GM19452 (cell line): ENCODE data around the gene DSCAM.
"Not testable (repeated sequence)": the region's sequence is repeated elsewhere in the genome, so short reads cannot be mapped to it uniquely, and the experiment has no call there.

ENCODE experiments used
- ATAC-seq: cut with Tn5 transposase; IDR thresholded peaks from one replicate; pipeline ENCODE4 v1.9.1; 2021; ENCODE audit not compliant: unreplicated experiment

DSCAM gene

GRCh38 chr21:40073642-40074041 lies 773.3 kb downstream of the DSCAM start:
- no peak for ATAC-seq

- ATAC-seq, result no peak
These were observed 776.1 kb downstream of the DSCAM start for GRCh38 chr21:40070871-40071270.

DNA sequence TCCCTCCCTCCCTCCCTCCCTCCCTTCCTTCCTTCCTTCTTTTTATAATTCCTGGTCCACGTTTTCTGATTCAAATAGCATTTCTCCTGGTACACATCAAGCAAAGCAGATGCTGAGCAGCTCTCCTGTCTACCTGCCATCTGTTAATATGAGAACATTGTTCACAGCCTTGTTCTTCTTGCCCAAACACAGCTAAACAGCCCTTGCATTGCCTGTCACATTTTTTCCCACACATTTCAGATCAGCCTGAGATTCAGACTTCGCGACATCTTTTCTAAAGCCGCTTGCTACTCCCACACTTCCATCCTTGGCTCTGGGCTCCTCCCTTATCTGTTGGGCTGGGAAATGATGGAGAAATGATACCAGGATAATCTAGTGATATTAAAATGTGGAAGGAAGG lies 779.2 kb downstream of the DSCAM start:
- ATAC-seq, result no peak

DNA sequence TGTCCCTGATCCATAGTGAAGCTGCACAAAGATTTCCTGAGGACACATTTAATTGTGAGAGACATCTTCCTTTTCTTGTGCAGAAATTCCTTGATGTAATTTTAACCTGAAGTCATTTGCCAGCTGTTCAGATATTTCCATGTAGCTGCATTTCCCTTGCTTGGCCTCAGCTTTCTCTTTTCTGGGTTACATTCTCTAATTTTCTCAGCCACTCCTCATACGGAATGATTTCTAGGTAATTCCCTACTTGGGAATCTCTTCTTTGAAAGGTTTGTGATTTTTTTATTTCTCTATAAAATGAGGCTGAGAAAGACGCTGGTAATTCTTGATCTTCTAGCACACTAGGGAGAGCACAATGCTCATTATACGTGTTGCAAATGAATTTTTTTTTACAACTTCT lies 780.7 kb downstream of the DSCAM start:
- no peak for ATAC-seq

GRCh38 chr21:40060083-40060677 lies 786.8 kb downstream of the DSCAM start:
- no peak for ATAC-seq

- no peak for ATAC-seq
These were observed 789.6 kb downstream of the DSCAM start for GRCh38 chr21:40057331-40057730.

- no peak for ATAC-seq
These were observed 790.9 kb downstream of the DSCAM start for GRCh38 chr21:40056031-40056430.

DNA sequence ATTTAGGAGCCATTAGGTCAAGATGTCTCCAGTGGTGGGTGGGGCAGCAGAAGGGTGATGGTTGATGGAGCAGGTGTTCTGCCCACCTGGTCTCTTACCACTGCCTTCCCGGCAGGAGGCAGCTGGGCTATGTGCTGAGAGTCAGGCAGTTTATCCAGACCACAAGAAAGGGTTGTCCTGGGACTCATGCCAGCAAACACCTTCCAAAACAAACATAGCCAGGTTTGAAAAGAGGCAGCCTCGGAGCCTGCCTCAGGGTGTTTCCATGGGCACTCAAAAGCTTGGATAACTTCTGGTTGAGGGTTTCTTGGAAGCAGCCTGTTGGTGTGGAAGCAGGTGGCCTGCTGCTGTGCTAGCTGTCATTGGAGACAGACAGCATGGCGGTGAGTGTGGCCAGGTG lies 792.6 kb downstream of the DSCAM start:
- ATAC-seq, result no peak

DNA sequence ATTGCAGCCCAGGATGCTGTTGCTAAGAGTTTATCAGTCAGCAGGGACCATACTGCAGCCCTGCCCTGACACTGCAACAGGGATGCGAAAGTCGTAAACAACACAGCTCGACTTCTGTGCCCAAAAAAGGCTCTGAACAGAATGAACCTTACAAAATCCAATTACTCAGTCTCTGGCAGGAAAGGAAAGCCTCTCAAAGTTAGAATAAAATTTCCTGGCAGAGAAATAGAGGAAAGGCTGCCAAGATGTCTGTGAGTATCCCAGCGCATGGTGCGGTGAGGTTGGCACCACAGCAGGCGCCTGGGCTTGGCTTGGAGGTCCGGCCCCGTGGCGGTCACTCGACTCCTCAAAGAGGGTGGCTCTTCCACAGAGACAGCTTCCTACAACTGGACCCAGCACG lies 794.0 kb downstream of the DSCAM start:
- ATAC-seq, result no peak

- ATAC-seq, result no peak
These were observed 794.7 kb downstream of the DSCAM start for GRCh38 chr21:40052276-40052675.

DNA sequence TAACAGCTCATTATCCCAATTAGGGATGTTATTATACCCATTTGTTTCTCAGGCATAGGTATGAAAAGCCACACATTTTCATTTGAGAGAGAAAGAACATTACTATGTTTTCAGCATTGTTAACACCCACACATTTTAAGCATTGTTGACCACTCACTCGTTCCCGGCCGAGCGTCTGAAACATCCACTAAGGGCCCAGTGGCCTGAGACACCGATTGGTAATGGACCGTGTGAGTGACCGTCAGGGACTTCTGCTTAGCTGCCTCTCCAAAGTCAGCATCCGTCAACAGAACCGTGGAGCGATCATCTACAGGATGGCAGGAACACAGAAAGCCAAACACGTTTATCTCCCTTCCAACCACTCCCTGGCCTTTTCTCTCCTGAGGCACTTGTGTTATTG lies 795.2 kb downstream of the DSCAM start:
- no peak for ATAC-seq

DNA sequence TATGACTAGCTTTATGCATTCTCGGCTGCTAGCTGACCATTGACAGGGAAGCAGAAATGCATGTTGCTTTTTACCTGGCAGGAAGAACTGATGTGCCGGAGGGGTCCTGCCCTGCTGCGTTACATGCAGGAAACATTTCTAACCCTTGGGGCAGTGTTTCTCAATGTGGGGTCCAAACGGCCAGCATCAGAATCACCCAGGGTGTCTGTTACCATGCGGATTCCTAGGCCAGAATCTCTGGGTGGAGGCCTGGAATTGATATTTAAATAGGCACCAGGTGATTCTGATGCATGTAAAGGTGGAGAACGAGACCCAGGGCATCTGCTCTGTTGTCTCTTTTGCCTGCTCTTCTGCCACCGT lies 797.0 kb downstream of the DSCAM start:
- no peak for ATAC-seq

- ATAC-seq, result no peak
These were observed 797.7 kb downstream of the DSCAM start for GRCh38 chr21:40049031-40049930.

DNA sequence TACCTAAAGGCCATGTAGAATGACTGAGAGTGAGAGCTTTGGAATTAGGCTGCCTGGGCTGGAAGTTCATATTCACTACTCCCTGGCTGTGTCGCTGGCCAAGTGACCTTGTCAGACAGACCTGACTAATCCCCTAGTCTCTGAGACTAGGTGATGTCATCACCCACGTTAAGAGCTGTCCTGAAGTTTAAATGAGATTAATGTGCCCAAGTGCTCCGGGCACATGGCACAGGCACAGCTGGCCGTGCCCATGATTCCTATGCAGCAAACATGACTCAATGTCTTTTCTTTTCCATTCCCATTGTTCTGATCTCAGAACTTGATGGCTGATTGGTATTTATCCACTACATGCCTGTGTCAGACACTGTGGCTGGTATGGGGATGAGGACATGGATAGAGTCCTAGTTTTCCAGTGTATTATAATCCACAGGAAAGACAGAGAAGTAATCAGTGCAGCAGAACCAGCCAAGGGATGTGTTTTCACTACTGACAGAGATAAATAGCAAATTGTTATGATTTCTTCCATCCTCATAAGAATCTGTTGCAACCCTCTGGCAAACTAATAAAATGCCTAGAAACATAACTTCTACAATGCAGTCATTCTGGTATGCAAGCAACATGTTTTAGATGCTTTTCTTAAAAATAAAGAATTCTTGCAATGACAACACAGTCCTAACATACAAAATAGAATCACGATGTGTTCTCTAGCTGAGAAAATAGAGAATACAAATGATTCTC lies 798.8 kb downstream of the DSCAM start:
- ATAC-seq, result no peak

- no peak for ATAC-seq
These were observed 799.7 kb downstream of the DSCAM start for GRCh38 chr21:40047211-40047610.

DNA sequence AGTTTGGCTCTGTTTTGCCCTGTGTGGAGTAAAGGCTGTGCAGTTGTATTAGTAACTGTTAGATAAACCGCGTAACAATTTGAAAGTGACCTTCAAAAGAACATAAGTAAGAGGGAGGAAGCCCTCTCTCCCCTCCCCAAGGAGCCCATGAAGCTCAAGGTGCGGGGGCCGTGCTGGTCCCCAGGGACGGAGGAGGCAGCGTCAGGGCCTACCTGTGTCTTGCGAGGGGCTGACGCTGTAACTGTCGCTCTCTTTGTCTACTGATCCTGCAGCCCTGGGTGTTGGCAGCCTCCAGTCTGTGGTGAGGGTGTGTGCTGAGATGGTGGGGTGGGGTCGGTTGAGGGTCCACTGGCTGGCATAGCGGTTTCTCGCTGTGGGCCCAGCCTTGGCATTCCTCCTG lies 803.1 kb downstream of the DSCAM start:
- no peak for ATAC-seq

DNA sequence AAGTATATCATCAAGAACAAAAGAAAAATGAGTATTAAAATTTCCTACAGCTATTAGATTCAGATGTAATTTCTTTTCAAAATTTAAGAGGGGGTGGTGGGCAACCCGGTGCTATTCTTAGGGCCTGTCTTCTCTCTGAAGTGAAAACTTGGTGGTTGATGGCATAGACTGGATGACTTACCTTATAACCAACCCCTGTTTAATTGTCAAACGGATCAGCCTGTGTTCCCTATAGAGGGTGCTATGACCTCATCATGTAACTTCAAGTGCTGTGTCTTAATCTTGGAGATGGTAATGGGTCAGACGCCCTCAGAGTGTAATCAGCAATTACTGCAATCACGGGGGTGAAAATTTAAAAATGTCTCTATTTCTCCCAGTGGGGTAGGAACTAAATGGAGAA lies 803.5 kb downstream of the DSCAM start:
- ATAC-seq, result no peak

- ATAC-seq, result no peak
These were observed 805.5 kb downstream of the DSCAM start for GRCh38 chr21:40041446-40041845.

DNA sequence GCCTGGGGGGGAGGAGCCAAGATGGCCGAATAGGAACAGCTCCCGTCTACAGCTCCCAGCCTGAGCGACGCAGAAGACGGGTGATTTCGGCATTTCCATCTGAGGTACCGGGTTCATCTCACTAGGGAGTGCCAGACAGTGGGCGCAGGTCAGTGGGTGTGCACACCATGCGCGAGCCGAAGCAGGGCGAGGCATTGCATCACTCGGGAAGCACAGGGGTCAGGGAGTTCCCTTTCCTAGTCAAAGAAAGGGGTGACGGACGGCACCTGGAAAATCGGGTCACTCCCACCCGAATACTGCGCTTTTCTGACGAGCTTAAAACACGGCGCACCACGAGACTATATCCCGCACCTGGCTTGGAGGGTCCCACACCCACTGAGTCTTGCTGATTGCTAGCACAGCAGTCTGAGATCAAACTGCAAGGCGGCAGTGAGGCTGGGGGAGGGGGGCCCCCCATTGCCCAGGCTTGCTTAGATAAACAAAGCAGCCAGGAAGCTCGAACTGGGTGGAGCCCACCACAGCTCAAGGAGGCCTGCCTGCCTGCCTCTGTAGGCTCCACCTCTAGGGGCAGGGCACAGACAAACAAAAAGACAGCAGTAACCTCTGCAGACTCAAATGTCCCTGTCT lies 813.7 kb downstream of the DSCAM start:
- ATAC-seq, result not testable (repeated sequence)

DNA sequence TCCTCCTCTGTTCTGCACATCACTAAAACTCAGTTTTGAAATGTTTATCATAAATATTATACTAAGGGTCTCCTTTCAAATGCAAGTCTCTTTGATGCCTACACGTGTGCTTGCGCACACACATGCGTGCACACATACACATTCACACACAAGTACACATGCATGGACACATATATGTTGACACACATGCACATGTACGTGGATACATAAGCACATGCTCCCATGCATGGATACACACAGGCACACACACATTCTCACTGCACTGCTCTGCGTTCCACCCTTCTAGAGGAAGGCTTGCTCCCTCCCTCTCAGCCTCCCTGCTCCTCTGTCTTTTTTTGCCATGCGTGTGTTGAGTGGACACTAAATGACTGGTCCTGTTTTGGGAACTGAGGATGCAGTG lies 817.1 kb downstream of the DSCAM start:
- ATAC-seq, result no peak

DNA sequence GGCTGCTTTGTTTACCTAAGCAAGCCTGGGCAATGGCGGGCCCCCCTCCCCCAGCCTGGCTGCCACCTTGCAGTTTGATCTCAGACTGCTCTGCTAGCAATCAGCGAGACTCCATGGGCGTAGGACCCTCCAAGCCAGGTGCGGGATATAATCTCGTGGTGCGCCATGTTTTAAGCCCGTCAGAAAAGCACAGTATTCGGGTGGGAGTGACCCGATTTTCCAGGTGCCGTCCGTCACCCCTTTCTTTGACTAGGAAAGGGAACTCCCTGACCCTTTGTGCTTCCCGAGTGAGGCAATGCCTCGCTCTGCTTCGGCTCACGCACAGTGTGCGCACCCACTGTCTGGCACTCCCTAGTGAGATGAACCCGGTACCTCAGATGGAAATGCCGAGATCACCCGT lies 818.6 kb downstream of the DSCAM start:
- ATAC-seq, result not testable (repeated sequence)
